Vagina (tissue), 2 donors: ENCODE data around the gene SIRT7. TPM values are rescaled to one million over a fixed set of nuclear protein-coding genes. Genes with fewer than 3 reads are reported as not detected.
"Not testable (repeated sequence)": the region's sequence is repeated elsewhere in the genome, so short reads cannot be mapped to it uniquely, and the experiment has no call there.

Experiments
- DNase-seq, 2 donors: peaks; one replicate each; pipeline ENCODE4 v3.0.0-alpha.2; 2017; ENCODE audit errors: extremely low spot score in 2 of 2
- H3K27ac ChIP-seq: fragments of 200-600 bp; sonication (generic); one replicate; pipeline ENCODE4 v1.5.1; 2019
- H3K27me3 ChIP-seq: fragments of 200-600 bp; sonication (generic); one replicate; pipeline ENCODE4 v1.5.1; 2019
- H3K36me3 ChIP-seq, 2 donors: fragments of 200-600 bp; sonication (generic); one replicate each; pipeline ENCODE4 v1.5.1; 2017 to 2019
- H3K4me1 ChIP-seq: fragments of 200-600 bp; sonication (generic); one replicate; pipeline ENCODE4 v1.5.1; 2019
- H3K4me3 ChIP-seq, 2 donors: fragments of 200-600 bp; sonication (generic); 1 replicate in 1 of 2; 2 replicates in 1 of 2; pipeline ENCODE4 v1.5.1; 2016 to 2019
- H3K9me3 ChIP-seq: fragments of 200-600 bp; sonication (generic); one replicate; pipeline ENCODE4 v1.5.1; 2019
- CTCF ChIP-seq, 3 experiments: fragments of 450-650 bp in 2 of 3; fragments of 200-600 bp in 1 of 3; sonication (generic) in 1 of 3; IDR thresholded peaks; one replicate each; pipeline ENCODE4 v1.5.1; 2017 to 2019; ENCODE audit warnings: antibody characterized with exemption in 3 of 3, mild to moderate bottlenecking in 2 of 3, moderate library complexity in 2 of 3
- POLR2A ChIP-seq, 2 donors: fragments of 450-650 bp; IDR thresholded peaks; one replicate each; pipeline ENCODE4 v1.6.1; 2017; ENCODE audit warnings: antibody characterized with exemption in 2 of 2, mild to moderate bottlenecking in 2 of 2, moderate library complexity in 2 of 2
- POLR2AphosphoS5 ChIP-seq, 2 donors: sonication (generic); formaldehyde crosslinking; IDR thresholded peaks; one replicate each; pipeline ENCODE4 v1.9.0; 2017; ENCODE audit warnings: antibody characterized with exemption in 2 of 2, mild to moderate bottlenecking in 2 of 2, low read depth in 1 of 2; ENCODE audit not compliant: insufficient read depth in 1 of 2
- intact Hi-C: fragments of 100-400 bp; cut with DNase I; formaldehyde crosslinking; loops from one replicate; pipeline ENCODE4 v1.15.1; 2023
- total RNA-seq: library from RNA; depleted of rRNA; stranded (reverse); fragments of >200 nt; gene quantifications from one replicate; pipeline ENCODE4 v1.2.3, GENCODE V29; 2016

The SIRT7 gene
- total RNA-seq, 1 donor from 2014 or later: 47.9 TPM

DNA sequence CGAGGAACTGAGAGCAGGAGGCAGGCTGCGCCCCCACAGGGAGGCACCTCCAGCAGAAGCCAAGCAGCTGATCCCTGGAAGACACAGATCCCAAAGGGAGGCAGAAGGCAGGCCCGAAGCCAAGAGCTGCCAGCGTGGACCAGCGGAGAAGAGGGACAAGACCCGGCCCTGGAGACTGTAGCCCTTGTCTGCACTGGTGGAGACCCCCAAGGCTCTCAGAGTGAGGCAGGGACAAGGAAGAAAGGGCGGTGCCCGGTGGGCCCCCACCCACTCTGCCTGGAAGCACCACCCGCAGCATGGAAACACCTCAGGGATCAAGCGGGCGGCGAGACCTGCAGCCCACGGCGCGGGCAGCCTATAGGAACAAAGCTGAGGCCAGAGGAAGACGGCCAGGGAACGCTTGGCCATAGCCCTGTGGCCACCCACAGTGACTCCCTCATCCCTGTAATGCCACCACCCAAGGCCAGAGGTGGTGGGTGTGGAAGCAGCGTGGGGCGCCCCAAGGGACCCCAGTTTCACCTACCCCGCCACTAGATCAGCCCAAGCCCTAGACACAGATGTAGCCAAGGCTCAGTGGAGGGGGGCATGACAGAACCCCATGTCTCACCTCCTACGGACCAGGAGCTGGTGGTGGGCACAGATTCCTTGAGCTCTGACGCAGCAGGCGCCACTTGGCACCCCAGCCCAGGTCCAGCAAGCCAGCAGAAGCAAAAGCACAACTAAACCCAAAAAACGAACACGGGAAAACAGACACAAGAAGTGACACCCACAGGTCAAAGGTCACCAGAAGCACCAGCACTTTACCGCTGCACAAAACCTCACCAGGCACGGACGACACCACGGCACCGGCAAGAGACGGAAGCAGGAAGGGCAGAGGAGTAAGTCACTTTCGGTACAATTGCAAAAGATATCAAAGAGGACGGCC is 2.9 kb upstream of the SIRT7 start:
- no peaks in the 10 kb centered on the region for H3K27me3 ChIP-seq
- no peak overlapping the region for H3K4me3 ChIP-seq
- intact Hi-C loops: no loop called here
- TF ChIP-seq POLR2AphosphoS5 (IDR thresholded peaks at IDR 0.05; ENCODE audit: insufficient read depth in 1 of 2, low read depth in 1 of 2) (no peak), POLR2A (IDR thresholded peaks at IDR 0.05) (no peak), CTCF (IDR thresholded peaks at IDR 0.05) (no peak)
- H3K9me3 ChIP-seq: no peaks in the 10 kb centered on the region
- H3K36me3 ChIP-seq: peaks cover 0 to 6% of the 10 kb centered on the region in 2 donors
- H3K27ac ChIP-seq: no peak overlapping the region
- H3K4me1 ChIP-seq: peaks cover 58% of the 10 kb centered on the region
- DNase-seq: no peak

DNA sequence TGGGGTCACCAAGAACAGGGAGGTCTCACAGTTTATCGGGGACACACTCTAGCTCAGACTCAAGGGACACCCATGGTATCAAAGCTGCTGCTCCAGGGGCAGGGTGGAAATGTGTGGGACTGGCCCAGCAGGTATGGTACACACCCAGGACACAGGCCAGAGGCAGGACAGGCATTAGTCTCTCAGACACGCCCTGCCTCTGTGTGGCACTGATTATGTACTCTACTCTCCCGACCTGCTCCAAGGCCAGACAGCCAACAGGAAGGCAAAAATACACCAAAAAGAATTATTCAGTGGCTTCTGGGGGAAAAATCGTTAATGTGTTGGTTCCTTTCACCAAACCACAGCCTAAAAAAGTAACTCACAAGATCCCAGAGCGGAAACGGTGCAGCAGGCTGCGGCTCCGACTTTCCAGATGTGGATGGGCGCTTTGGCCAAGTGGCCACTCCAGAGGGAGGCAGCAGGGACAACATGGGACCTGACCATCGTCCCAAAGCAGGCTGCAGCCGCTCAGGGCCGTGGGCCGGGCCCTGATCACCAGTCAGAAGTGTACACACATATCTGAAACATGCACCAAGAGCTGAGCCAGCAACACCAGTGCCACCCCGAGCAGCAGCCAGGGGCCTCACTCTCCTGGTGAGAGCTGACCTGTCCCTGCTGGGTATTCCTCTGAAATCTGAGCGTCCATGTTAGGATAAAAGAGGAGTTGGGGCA is 1.0 kb upstream of the SIRT7 start:
- H3K27me3 ChIP-seq: no peaks in the 10 kb centered on the region
- peak overlapping the region; percentile 8 for H3K27ac ChIP-seq
- peaks cover 0 to 24% of the 10 kb centered on the region in 2 donors for H3K36me3 ChIP-seq
- intact Hi-C loops: no loop called here
- peak overlapping the region in 1 of 2 donors; percentile 59 for H3K4me3 ChIP-seq
- TF ChIP-seq POLR2AphosphoS5 (IDR thresholded peaks at IDR 0.05; ENCODE audit: insufficient read depth in 1 of 2, low read depth in 1 of 2) (no peak), POLR2A (IDR thresholded peaks at IDR 0.05) (no peak), CTCF (IDR thresholded peaks at IDR 0.05) (no peak)
- DNase-seq: no peak
- H3K9me3 ChIP-seq: no peaks in the 10 kb centered on the region
- H3K4me1 ChIP-seq: peaks cover 43% of the 10 kb centered on the region

DNA sequence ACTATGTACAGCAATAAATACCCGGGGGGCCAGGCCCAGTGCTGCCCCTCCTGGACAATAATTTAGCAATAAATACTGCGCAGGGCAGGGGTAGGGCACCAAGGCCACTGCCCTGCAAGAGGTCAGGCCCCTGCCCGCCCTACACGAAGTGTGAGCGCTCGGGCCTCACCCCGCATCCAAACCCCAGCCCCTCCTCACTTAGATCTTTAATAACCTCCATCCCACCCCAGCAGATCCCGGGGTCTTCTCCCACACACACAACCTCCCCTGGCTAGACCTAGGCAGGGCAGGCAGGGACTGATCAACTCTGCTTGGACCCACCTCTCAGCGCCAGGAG is 325 bp upstream of the SIRT7 start:
- H3K4me1 ChIP-seq: peaks cover 37% of the 10 kb centered on the region
- DNase-seq, H3K27me3 ChIP-seq, intact Hi-C loops, H3K9me3 ChIP-seq: not testable (repeated sequence)
- peak overlapping the region; percentile 59 to 95 for H3K4me3 ChIP-seq
- peaks cover 0 to 31% of the 10 kb centered on the region in 2 donors for H3K36me3 ChIP-seq
- H3K27ac ChIP-seq: peak overlapping the region; percentile 66

- H3K9me3 ChIP-seq: no peaks in the 10 kb centered on the region
- no peak for DNase-seq
- intact Hi-C loops: no loop called here
- no peaks in the 10 kb centered on the region for H3K27me3 ChIP-seq
- peak overlapping the region; percentile 66 for H3K27ac ChIP-seq
- TF ChIP-seq POLR2AphosphoS5 (IDR thresholded peaks at IDR 0.05; ENCODE audit: insufficient read depth in 1 of 2, low read depth in 1 of 2) (peak in 1 of 2 donors; percentile 31), POLR2A (IDR thresholded peaks at IDR 0.05) (peak in 1 of 2 donors; percentile 14), CTCF (IDR thresholded peaks at IDR 0.05) (no peak)
- H3K36me3 ChIP-seq: peaks cover 0 to 31% of the 10 kb centered on the region in 2 donors
- H3K4me1 ChIP-seq: peaks cover 33% of the 10 kb centered on the region
- peak overlapping the region; percentile 59 to 95 for H3K4me3 ChIP-seq
Observed at GRCh38 chr17:81916234-81917001, 1.6 kb downstream of the SIRT7 start.

DNA sequence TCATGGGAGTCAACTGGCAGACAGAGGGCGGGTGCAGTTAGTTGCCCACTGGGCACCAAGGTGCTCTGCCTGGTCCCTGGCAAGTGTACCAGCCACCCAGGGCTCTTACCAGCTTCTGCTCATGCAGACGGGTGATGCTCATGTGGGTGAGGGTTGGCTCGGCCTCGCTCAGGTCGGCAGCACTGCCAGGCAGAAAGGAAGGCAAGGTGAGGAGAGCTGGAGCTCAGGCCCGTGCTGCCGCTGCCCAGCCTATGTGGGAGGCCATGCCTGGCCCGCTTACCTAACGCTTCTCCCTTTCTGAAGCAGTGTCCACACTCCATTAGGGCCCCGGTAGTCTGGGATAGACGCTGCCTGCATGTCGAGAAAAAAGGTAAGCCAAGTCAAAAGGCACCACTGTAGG is 2.6 kb downstream of the SIRT7 start:
- no peak overlapping the region for H3K27ac ChIP-seq
- peaks cover 0 to 31% of the 10 kb centered on the region in 2 donors for H3K36me3 ChIP-seq
- no peak overlapping the region for H3K4me3 ChIP-seq
- no peak for TF ChIP-seq POLR2A (IDR thresholded peaks at IDR 0.05)
- TF ChIP-seq CTCF (IDR thresholded peaks at IDR 0.05): no peak
- TF ChIP-seq POLR2AphosphoS5 (IDR thresholded peaks at IDR 0.05; ENCODE audit: insufficient read depth in 1 of 2, low read depth in 1 of 2): no peak
- DNase-seq: no peak
- no peaks in the 10 kb centered on the region for H3K9me3 ChIP-seq
- peaks cover 38% of the 10 kb centered on the region for H3K4me1 ChIP-seq
- no peaks in the 10 kb centered on the region for H3K27me3 ChIP-seq
- intact Hi-C loops: no loop called here
